SK-N-SH treated with all-trans-retinoic acid at 6 μM for 48 hours (cell line): ENCODE measurements around the gene CLSTN2.

ENCODE experiments used
- ATAC-seq: fragments of 200-7000 bp; cut with Tn5 transposase; 3 replicates; pipeline ENCODE4 v1.9.1; 2020; ENCODE audit warnings: mild to moderate bottlenecking, moderate library complexity
- ARNTL ChIP-seq: fragments of 450-650 bp; formaldehyde crosslinking; IDR thresholded peaks from 2 replicates; pipeline ENCODE4 v1.5.0; 2020; ENCODE audit warnings: low read depth, mild to moderate bottlenecking, moderate library complexity, borderline replicate concordance
- BACH2 ChIP-seq: fragments of 250-450 bp; sonication (Bioruptor Pico); IDR thresholded peaks from 2 replicates; pipeline ENCODE4 v1.9.0; 2021; ENCODE audit warnings: mild to moderate bottlenecking, borderline replicate concordance
- CREB5 ChIP-seq: fragments of 250-450 bp; sonication (Bioruptor Pico); IDR thresholded peaks from 2 replicates; pipeline ENCODE4 v1.5.1; 2020; ENCODE audit warnings: low read depth, mild to moderate bottlenecking, moderate library complexity
- CSDC2 ChIP-seq: fragments of 250-450 bp; sonication (Bioruptor Pico); IDR thresholded peaks from 2 replicates; pipeline ENCODE4 v1.5.0; 2020; ENCODE audit warnings: mild to moderate bottlenecking, moderate library complexity
- CSRNP3 ChIP-seq: fragments of 250-450 bp; sonication (Bioruptor Pico); IDR thresholded peaks from 2 replicates; pipeline ENCODE4 v1.5.1; 2021; ENCODE audit warnings: mild to moderate bottlenecking, moderate library complexity
- GLIS3 ChIP-seq: fragments of 250-450 bp; sonication (Bioruptor Pico); IDR thresholded peaks from 2 replicates; pipeline ENCODE4 v1.5.0; 2020; ENCODE audit warnings: mild to moderate bottlenecking, moderate library complexity
- ISL1 ChIP-seq: fragments of 250-450 bp; sonication (Bioruptor Pico); IDR thresholded peaks from 2 replicates; pipeline ENCODE4 v2.1.2; 2022; ENCODE audit warnings: mild to moderate bottlenecking, moderate library complexity
- OSR1 ChIP-seq: fragments of 250-450 bp; sonication (Bioruptor Pico); IDR thresholded peaks from 2 replicates; pipeline ENCODE4 v1.8.0; 2022; ENCODE audit warnings: moderate library complexity, mild to moderate bottlenecking, inconsistent platforms
- PATZ1 ChIP-seq: fragments of 250-450 bp; sonication (Bioruptor Pico); IDR thresholded peaks from 2 replicates; pipeline ENCODE4 v1.8.0; 2020; ENCODE audit warnings: mild to moderate bottlenecking, moderate library complexity, borderline replicate concordance
- POU6F1 ChIP-seq: fragments of 250-450 bp; sonication (Bioruptor Pico); IDR thresholded peaks from 2 replicates; pipeline ENCODE4 v1.8.0; 2021; ENCODE audit warnings: low read depth, mild to moderate bottlenecking, moderate library complexity, borderline replicate concordance
- PPARA ChIP-seq: fragments of 250-450 bp; sonication (Bioruptor Pico); IDR thresholded peaks from 2 replicates; pipeline ENCODE4 v1.5.0; 2020; ENCODE audit warnings: mild to moderate bottlenecking, borderline replicate concordance
- RARB ChIP-seq: fragments of 250-450 bp; sonication (Bioruptor Pico); IDR thresholded peaks from 2 replicates; pipeline ENCODE4 v1.8.0; 2021; ENCODE audit warnings: mild to moderate bottlenecking, moderate library complexity
- SNAI2 ChIP-seq: fragments of 250-450 bp; sonication (Bioruptor Pico); IDR thresholded peaks from 2 replicates; pipeline ENCODE4 v1.5.0; 2020; ENCODE audit warnings: mild to moderate bottlenecking, moderate library complexity
- TCF4 ChIP-seq: fragments of 250-450 bp; sonication (Bioruptor Pico); IDR thresholded peaks from 2 replicates; pipeline ENCODE4 v1.8.0; 2021; ENCODE audit warnings: mild to moderate bottlenecking, moderate library complexity, borderline replicate concordance
- TOX ChIP-seq: fragments of 250-450 bp; sonication (Bioruptor Pico); IDR thresholded peaks from 2 replicates; pipeline ENCODE4 v1.8.0; 2021; ENCODE audit warnings: mild to moderate bottlenecking, moderate library complexity, borderline replicate concordance
- TSHZ2 ChIP-seq: fragments of 250-450 bp; sonication (Bioruptor Pico); IDR thresholded peaks from 2 replicates; pipeline ENCODE4 v1.5.0; 2020; ENCODE audit warnings: mild to moderate bottlenecking, moderate library complexity
- ZC3H10 ChIP-seq: fragments of 250-450 bp; sonication (Bioruptor Pico); IDR thresholded peaks from 2 replicates; pipeline ENCODE4 v1.5.1; 2021; ENCODE audit warnings: mild to moderate bottlenecking, moderate library complexity
- ZFP30 ChIP-seq: fragments of 450-650 bp; formaldehyde crosslinking; IDR thresholded peaks from 2 replicates; pipeline ENCODE4 v1.5.0; 2022; ENCODE audit warnings: mild to moderate bottlenecking, moderate library complexity
- ZNF8 ChIP-seq: fragments of 450-650 bp; formaldehyde crosslinking; IDR thresholded peaks from 2 replicates; pipeline ENCODE4 v1.5.0; 2020; ENCODE audit warnings: mild to moderate bottlenecking, moderate library complexity

CLSTN2 gene

GRCh38 chr3:140151321-140151720, 216.3 kb downstream of the CLSTN2 start:
- no peak for ATAC-seq
- TF ChIP-seq ARNTL (no peak), TCF4 (CRISPR knock-in tag) (no peak), RARB (CRISPR knock-in tag) (no peak), SNAI2 (CRISPR knock-in tag) (no peak), BACH2 (CRISPR knock-in tag) (no peak), CREB5 (CRISPR knock-in tag) (no peak), ISL1 (no peak), TSHZ2 (CRISPR knock-in tag) (no peak), ZC3H10 (CRISPR knock-in tag) (no peak)
- TF ChIP-seq, all 23 proteins: peak for 0

- ATAC-seq = no peak
These were observed 218.1 kb downstream of the CLSTN2 start for GRCh38 chr3:140152851-140153639.

GRCh38 chr3:140153736-140154135, 218.8 kb downstream of the CLSTN2 start:
- no peak for ATAC-seq
- TF ChIP-seq SNAI2 (CRISPR knock-in tag) = no peak
- no peak for TF ChIP-seq ZFP30 (CRISPR knock-in tag)
- no peak for TF ChIP-seq ZNF8 (CRISPR knock-in tag)
- no peak for TF ChIP-seq POU6F1 (CRISPR knock-in tag)
- TF ChIP-seq RARB (CRISPR knock-in tag) = no peak
- no peak for TF ChIP-seq CSDC2
- TF ChIP-seq TCF4 (CRISPR knock-in tag) = no peak
- TF ChIP-seq CREB5 (CRISPR knock-in tag) = no peak

More at GRCh38 chr3:140152851-140153639, 218.1 kb downstream of the CLSTN2 start:
- TF ChIP-seq TOX (CRISPR knock-in tag) (no peak), TSHZ2 (CRISPR knock-in tag) (no peak), SNAI2 (CRISPR knock-in tag) (no peak), OSR1 (no peak), PPARA (CRISPR knock-in tag) (no peak), GLIS3 (CRISPR knock-in tag) (no peak), ZC3H10 (CRISPR knock-in tag) (no peak)

- ATAC-seq = no peak
- no peak for TF ChIP-seq ZFP30 (CRISPR knock-in tag)
- TF ChIP-seq TOX (CRISPR knock-in tag) = no peak
- TF ChIP-seq OSR1 = no peak
- no peak for TF ChIP-seq RARB (CRISPR knock-in tag)
- no peak for TF ChIP-seq ARNTL
- TF ChIP-seq PATZ1 (CRISPR knock-in tag) = no peak
- TF ChIP-seq CSRNP3 = no peak
- TF ChIP-seq CREB5 (CRISPR knock-in tag) = no peak
- no peak for TF ChIP-seq CSDC2
These were observed 222.2 kb downstream of the CLSTN2 start for GRCh38 chr3:140157161-140157560.
